HG02938 (cell line): ENCODE measurements around the gene SLC35F6.
"Not testable (repeated sequence)": the region's sequence is repeated elsewhere in the genome, so short reads cannot be mapped to it uniquely, and the experiment has no call there.

Source experiments
- ATAC-seq: cut with Tn5 transposase; IDR thresholded peaks from one replicate; pipeline ENCODE4 v1.9.1; 2021; ENCODE audit warnings: mild to moderate bottlenecking, moderate library complexity; ENCODE audit not compliant: unreplicated experiment

SLC35F6 gene

DNA sequence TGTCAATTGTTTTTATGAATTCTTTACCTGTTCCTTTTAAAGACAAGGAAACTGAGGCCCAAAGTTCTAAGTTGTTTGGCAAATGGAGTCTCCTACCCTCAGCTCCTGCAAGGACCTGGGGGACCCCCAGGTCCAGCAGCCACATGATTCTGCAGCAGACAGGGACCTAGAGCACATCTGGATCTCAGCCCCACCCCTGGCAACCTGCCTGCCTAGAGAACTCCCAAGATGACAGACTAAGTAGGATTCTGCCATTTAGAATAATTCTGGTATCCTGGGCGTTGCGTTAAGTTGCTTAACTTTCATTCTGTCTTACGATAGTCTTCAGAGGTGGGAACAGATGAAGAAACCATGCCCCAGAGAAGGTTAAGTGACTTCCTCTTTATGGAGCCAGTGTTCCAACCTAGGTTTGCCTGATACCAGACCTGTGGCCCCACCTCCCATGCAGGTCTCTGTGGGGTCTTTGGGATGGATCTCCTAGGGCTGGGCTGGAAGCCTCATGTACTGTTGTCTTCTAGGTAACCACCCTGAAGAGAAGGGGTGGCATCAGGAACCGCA lies 16.2 kb downstream of the SLC35F6 start:
- ATAC-seq, result no peak

DNA sequence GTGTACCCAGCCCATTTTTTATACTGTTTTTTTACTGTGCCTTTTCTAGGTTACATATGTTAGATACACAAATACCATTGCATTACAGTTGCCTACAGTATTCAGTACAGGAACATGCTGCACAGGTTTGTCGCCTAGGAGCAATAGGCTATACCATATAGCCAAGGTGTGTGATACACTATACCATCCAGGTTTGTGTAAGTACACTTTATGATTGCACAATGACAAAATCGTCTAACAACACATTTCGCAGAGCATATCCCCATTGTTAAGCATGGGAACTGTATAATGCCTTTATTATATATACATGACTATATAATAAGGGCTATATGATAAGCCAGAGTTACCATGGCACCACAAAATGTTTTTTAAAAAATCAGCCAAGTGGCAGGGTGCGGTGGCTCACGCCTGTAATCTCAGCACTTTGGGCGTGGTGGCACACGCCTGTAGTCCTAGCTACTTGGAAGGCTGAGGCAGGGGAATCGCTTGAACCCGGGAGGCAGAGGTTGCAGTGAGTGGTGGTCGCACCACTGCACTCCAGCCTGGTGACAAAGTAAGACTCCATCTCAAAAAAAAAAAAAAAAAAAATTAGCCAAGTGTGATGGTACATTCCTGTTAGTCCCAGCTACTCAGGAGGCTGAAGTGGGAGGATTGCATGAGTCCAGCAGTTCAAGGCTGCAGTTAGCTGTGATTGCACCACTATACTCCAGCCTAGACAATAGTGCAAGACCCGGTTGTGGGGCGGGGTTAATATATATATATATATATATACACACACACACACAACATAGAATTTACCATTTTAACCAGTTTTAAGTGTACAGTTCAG lies 19.0 kb downstream of the SLC35F6 start:
- no peak for ATAC-seq

DNA sequence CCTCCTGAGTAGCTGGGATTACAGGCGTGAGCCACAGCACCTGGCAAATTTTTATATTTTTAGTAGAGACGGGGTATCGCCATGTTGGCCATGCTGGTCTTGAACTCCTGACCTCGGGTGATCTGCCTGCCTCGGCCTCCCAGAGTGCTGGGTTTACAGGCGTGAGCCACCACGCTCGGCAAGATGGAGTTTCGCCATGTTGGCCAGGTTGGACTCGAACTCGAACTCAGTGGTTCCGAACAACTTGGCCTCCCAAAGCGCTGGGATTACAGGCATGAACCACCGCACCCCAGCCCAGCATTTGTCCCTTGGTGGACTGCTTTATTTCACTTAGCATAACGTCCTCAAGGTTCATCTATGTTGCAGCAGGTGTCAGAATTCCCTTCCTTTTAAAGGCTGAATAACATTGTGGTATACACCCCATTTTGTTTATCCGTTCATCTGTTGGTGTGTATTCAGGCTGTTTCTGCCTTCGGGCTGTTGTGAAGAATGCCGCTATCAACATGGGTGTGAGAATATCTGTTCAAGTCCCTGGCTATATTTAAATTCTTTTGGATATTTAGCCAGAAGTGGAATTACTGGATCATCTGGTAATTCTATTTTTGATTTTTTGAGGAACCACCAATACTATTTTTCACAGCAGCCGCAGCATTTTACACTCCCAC lies 20.6 kb downstream of the SLC35F6 start:
- no peak for ATAC-seq

DNA sequence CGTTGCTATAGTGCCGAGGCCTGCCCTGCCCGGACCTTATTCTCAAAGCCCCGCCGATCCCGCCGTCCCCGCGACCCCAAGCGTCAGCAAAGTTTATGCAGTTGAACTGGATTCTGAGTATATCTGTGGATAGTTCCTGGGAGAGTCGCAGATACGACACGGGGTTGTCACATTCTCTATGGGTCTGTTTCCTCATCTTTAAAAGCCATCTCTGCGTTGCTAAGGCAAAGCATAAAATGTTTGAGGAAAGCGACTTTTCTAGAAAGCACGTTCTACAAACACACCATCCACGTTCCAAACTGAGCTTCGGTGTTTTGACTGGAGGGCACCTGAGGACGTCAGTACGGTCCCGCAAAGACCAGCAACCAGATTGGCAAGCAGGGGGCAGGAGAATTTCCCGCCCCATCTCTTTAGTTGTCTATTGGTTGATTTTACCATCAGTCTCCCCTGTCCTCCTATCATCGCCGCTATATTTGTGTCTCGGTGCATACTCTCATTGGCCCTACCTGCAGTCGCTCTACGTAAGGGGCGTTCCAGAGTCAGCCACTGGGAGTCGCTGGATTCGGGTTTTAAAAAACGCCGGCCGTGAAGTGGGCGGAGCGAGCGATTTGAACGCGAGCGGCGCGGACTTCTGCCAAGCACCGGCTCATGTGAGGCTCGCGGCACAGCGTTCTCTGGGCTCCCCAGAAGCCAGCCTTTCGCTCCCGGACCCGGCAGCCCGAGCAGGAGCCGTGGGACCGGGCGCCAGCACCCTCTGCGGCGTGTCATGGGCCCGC lies 21.5 kb downstream of the SLC35F6 start, which contains the start of gene CENPA:
CENPA (plus strand) TSS at position 626 of the 776 bp plus-strand sequence; CDS start at position 767, 141 bp downstream.
- ATAC-seq, result peak; percentile 99

DNA sequence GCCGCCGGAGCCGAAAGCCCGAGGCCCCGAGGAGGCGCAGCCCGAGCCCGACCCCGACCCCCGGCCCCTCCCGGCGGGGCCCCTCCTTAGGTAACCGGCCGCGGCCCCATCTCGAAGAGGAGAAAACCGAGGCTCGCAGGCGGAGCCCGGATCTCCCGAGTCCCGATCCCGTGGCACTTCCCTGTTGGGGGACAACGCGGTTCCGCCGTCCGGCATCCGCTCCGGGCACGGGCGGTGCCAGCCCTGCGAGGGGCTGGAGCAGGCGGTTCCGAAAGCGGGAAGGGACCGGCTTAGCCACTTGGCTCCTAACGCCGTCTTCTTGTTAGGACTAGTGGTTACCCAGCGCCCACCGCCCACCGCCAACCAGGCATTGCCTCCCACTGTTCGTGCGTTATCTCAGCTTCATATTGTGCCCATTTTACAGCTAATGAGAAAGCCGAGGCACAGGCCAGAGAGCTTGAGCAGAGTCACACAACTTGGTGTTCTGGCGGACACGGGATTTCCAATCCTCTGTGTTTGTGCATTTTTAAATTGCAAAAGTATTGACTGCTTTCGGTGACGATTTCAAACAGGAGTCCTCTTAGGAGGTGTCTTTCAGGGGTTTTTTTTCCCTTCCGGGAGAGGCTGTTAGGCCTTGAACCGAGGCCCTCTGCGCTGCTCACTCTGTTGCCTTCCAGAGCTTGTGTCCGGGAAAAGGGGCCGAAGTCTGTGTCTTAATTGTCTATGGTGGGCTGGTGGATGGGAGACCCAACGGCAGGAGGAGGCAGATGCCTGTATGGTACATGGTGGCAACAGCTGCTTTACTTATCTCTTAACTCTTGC lies 22.3 kb downstream of the SLC35F6 start:
- peak; percentile 6 for ATAC-seq

DNA sequence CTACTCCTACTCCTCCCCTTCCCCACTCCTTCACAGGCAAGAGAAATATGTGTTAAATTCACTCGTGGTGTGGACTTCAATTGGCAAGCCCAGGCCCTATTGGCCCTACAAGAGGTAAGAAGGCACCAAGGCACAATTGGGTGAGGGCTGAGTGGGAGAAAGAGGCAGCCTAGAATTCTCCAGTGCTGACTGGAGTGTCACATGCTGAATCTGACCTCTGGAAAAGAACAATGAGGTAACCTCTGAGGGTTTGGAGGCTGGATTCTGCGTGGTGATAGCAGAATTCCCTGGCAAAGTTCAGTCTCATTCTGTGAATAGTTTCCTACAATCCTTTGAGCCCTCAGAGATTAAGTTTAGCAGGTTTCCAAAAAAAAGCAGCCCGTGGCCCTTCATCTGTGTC lies 28.6 kb downstream of the SLC35F6 start:
- no peak for ATAC-seq

DNA sequence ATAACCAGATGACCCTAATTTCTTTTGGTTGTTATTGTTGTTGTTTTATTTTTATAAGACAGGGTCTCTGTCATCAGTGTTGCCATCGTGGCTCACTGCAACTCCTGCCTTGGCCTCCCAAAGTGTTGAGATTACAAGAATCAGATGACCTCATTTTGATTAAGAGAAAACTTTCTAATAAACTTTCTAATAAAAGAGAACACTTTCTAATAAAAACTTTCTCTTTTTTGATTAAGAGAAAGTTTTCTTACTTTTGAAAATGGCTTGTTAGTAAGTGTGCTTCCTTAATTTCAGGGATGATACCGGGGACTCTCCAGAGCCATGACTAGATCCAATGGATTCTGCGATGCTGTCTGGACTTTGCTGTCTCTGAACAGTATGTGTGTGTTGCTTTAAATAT lies 29.4 kb downstream of the SLC35F6 start:
- no peak for ATAC-seq

DNA sequence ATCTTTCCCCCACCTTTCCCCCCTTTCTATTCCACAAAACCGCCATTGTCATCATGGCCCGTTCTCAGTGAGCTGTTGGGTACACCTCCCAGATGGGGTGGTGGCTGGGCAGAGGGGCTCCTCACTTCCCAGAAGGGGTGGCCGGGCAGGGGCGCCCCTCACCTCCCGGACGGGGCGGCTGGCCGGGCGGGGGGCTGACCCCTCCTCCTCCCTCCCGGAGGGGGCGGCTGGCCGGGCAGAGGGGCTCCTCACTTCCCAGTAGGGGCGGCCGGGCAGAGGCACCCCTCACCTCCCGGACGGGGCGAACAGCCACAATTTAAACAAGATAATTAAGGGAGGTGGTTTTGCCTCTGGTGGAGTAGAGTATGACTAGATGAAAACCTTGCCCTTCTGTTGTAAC lies 31.1 kb downstream of the SLC35F6 start:
- not testable (repeated sequence) for ATAC-seq

DNA sequence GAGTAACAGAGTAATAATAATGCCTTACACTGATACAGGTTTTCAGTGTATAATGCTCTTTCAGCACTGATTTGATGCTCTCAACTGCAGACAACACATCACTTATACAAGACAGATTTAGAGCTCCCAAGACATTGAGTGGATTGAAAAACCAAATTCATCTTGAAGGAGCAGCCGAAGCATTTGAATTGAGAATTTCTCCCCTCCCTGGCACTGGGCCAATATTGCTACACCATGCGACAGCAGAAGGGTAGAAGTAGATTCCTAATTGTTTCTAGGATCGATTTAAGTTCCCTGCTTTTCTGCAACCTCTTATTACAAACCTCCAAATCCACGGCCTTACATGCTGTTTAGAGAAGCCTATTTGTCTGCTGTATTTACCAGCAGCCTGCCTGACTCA lies 37.2 kb downstream of the SLC35F6 start:
- ATAC-seq, result no peak

DNA sequence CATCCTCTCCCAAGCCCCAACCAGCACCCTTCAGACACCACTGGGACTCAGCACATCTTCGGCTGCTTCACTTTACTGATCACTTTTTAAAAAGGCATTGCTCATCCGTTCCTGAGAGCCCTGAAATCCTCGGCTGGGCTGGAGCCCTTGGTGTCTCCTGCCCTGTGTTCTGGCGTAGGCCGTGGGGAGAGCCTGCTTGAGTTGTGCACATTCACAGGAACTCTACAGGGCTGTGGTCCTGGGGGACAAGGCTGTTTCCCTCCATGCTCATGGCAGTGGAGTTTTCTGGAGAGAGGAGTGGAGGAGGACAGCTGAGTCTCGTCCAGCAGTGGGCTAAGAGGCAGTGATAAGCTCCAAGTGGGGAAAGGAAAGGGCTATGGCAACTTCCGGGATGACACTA lies 37.7 kb downstream of the SLC35F6 start:
- ATAC-seq, result no peak

DNA sequence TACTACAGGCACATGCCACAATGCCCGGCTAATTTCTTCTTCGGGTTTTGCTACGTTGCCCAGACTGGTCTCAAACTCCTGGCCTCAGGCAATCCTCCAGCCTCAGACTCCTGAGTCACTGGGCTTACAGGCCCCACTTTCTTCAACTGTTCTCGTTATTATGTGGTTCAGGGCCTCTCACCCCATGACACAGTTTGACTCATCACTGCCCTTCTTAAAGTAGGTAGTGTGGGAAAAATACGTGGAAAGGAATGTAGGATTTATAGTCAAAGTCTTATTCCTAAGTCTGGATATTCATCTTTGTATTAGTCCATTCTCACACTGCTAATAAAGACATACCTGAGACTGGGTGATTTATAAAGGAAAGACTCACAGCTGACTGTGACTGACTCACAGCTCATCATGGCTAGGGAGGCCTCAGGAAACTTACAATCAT lies 41.2 kb downstream of the SLC35F6 start:
- ATAC-seq, result no peak

DNA sequence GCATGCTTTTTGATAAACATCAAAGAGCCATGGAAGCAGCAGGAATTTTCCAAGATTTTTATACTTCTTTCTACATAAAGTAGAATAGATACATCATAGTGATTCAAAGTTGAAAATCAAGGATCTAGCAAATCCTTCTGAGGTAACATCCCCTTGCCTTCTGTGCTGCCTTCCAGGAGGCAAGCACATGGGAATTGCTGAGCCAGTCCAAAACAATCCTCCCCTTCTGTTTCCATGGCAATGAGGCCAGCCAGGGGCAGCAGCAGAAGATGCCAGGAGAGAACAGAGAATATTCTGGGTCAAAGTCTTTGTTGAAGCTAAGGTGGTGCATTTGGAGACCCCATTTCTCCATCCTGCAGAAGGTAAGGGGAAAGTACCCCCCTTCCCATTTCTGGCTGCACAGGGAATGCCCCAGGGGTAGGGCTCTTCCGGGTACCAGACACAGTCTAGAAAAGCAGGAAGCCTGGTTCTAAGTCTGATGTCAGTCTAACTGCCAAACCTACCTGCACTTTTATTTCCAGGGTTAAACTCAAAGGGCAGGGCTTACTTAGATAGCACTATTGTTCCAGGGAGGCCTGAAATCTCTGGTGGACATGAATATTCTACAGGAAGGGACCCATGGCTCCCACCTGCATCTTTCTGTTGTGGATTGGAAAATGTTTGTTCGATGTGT lies 43.8 kb downstream of the SLC35F6 start:
- no peak for ATAC-seq

DNA sequence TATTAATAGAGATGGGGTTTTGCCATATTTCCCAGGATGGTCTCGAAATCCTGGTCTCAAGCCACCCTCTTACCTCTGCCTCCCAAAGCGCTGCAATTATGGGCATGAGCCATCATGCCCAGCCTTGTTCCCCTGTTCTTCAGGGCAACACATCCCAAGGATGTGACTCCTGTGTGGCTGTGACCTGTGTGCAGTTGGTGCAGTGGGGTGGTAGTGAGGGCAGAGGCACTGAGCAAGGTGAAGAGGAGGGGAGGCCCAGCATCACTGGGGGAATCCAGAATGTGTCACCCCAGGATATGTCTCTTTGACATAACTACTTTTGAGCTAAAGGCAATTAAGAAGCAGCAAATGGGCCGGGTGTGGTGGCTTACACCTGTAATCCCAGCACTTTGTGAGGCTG lies 45.1 kb downstream of the SLC35F6 start:
- no peak for ATAC-seq

DNA sequence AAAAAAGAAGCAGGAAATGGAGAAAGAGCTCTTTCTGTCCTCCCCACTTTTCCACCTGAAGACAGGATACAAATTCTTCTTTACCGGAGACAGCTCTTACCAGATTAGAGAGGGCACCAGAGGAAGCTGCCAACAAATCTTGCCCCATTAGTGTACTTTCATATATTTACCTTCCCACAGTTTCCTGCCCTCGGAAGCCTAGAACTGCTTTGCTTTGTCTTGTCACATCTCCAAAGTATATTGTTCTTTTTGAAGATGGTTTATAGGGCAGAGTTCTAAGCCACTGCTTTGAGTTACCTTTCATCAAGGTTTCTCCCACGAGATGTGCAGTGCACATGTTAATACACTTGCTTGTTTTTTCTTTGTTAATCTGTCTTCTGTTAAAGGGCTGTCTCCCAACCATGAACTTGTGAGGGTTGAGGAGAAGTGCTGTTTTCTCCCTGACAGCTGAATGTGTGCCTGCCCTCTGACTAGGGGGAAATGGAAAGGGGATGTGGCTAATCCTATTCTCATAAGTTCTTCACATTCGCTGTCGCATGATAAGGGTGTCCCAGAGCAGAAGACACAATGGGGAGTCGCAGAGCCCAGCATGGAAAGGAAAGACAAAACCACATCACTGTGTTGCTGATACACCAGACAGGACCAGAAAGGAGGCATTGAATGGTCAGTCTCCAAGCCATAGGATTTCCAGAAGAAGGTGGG lies 45.9 kb downstream of the SLC35F6 start:
- no peak for ATAC-seq

DNA sequence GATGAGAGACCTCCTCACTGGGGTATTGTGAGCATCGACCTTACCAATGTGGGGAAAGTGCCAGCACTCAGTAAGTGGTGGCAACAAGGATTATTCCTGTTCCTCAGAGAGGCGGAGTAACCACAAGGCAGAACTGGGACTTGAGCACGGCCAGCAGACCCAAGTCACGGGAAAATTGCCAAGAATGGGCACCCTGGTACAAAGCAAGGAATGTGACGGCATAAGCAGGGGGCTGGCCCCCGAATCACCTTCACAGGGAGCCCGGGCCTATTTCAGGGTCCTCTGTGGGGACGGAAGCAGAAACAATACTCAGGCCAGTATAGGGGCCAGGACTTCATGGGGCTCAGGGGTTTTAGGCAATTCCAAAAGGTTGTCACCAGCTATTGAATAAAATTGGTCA lies 47.2 kb downstream of the SLC35F6 start:
- ATAC-seq, result no peak

DNA sequence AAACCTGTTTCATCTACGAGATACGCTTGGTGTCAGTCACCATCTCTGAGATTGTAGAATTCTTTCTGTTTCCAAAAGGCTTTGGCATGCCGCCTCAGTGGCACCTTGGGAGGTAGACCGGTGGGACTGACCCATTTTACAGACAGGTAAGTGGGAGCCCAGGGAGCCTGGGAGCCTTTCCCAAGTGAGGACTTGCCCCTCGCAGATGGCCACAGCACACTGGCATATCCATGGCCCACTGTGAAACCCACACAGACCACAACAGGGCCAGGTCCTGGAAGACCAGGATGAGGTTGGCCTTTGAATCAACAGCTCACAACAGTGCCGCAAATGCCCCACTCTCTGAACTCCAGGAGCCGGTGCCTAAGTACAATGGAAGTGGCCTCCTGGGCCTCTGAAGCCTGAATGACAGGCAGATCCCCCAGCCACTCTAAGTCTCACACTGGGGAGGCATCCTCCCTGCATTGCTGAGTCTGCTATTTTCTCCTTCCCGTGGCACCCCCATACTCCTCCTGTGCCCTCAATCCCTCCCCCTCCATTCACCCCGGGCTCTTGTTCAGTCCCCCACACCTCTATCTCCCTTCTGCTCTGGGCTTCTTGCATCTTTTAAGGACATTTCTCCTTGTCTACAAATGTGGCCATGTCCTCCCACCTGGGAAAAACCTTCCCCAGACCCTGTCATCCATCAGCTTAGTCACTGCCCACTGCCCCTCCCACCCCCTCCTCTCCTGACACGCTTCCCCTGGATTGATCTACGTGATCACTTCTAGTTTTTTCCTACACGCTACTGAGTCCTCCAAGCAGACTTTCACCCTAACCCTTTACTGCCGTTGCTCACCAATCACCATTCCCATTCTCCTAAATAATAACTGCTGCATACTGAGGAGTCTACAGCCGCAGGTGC lies 48.0 kb downstream of the SLC35F6 start:
- ATAC-seq, result no peak

DNA sequence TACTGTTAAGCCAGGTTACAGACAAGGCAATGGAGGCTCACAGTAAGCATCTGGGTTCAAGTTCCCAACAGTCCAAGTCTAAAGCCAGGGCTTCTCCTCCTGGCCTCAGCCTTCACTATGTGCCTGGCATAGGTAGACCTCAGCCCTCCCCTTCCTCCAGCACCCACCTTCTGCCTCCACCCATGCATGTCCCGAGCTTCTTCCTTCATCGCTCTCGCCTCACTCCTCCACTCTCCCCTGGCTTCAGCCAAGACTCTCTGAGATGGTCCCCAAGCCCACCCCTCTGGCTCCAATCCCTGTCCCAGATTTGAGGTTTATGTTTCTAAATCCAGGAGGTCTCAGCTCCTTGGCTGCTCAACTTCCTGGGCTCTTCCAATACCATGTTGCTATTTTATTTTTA lies 48.6 kb downstream of the SLC35F6 start:
- no peak for ATAC-seq

DNA sequence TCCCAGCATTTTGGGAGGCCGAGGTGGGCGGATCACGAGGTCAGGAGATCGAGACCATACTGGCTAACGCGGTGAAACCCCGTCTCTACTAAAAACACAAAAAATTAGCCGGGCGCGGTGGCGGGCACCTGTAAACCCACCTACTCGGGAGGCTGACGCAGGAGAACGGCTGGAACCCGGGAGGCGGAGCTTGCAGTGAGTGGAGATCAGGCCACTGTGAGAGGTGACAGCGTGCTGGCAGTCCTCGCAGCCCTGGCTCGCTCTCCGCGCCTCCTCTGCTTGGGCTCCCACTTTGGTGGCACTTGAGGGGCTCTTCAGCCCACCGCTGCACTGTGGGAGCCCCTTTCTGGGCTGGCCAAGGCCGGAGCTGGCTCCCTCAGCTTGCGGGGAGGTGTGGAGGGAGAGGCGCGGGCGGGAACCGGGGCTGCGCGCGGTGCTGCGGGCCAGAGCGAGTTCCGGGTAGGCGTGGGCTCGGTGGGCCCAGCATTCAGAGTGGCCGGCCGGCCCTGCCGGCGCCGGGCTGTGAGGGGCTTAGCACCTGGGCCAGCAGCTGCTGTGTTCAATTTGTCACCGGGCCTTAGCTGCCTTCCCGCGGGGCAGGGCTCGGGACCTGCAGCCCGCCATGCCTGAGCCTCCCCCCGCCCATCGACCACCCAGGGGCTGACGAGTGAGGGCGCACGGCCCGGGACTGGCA lies 50.1 kb downstream of the SLC35F6 start:
- ATAC-seq, result not testable (repeated sequence)
